ENCODE measurements around the gene ACSS1. TPM values are rescaled to one million over a fixed set of nuclear protein-coding genes. Genes with fewer than 3 reads are reported as not detected.

ACSS1 gene
- total RNA-seq, 1 experiment from 2014 or later = 1.5 TPM

GRCh38 chr20:25054995-25055629, 2.8 kb downstream of the ACSS1 start:
- CTCF ChIA-PET = interaction anchor here (0.7 to 0.8 kb wide), 2 partner anchors 10 to 137 kb away, joined by 3 read pairs; no protein-coding TSS in a partner anchor
- no peak for TF ChIP-seq USF1 (CRISPR knock-in tag; IDR thresholded peaks at IDR 0.05)
- TF ChIP-seq E2F1 (CRISPR knock-in tag; IDR thresholded peaks at IDR 0.05) = no peak
- TF ChIP-seq ZNF138 (CRISPR knock-in tag; conservative IDR thresholded peaks at IDR 0.05) = no peak
- TF ChIP-seq MYBL2 (CRISPR knock-in tag; IDR thresholded peaks at IDR 0.05) = no peak
- TF ChIP-seq CTCF (IDR thresholded peaks at IDR 0.05) = no peak
- TF ChIP-seq, protein P1, sequence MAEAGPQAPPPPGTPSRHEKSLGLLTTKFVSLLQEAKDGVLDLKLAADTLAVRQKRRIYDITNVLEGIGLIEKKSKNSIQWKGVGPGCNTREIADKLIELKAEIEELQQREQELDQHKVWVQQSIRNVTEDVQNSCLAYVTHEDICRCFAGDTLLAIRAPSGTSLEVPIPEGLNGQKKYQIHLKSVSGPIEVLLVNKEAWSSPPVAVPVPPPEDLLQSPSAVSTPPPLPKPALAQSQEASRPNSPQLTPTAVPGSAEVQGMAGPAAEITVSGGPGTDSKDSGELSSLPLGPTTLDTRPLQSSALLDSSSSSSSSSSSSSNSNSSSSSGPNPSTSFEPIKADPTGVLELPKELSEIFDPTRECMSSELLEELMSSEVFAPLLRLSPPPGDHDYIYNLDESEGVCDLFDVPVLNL (CRISPR knock-in tag; IDR thresholded peaks at IDR 0.05; ENCODE audit: borderline replicate concordance, low read depth) = no peak
- TF ChIP-seq IRF2 (CRISPR knock-in tag; IDR thresholded peaks at IDR 0.05; ENCODE audit: borderline replicate concordance, low read depth) = no peak
- TF ChIP-seq STAT6 (CRISPR knock-in tag; conservative IDR thresholded peaks at IDR 0.05; ENCODE audit: low read depth) = no peak
- TF ChIP-seq JUN (CRISPR knock-in tag; IDR thresholded peaks at IDR 0.05) = no peak
- no peak for TF ChIP-seq FOXP1 (CRISPR knock-in tag; IDR thresholded peaks at IDR 0.05; ENCODE audit: borderline replicate concordance)
- no peak for TF ChIP-seq FOXJ3 (CRISPR knock-in tag; IDR thresholded peaks at IDR 0.05; ENCODE audit: borderline replicate concordance)
- TF ChIP-seq, protein P2, sequence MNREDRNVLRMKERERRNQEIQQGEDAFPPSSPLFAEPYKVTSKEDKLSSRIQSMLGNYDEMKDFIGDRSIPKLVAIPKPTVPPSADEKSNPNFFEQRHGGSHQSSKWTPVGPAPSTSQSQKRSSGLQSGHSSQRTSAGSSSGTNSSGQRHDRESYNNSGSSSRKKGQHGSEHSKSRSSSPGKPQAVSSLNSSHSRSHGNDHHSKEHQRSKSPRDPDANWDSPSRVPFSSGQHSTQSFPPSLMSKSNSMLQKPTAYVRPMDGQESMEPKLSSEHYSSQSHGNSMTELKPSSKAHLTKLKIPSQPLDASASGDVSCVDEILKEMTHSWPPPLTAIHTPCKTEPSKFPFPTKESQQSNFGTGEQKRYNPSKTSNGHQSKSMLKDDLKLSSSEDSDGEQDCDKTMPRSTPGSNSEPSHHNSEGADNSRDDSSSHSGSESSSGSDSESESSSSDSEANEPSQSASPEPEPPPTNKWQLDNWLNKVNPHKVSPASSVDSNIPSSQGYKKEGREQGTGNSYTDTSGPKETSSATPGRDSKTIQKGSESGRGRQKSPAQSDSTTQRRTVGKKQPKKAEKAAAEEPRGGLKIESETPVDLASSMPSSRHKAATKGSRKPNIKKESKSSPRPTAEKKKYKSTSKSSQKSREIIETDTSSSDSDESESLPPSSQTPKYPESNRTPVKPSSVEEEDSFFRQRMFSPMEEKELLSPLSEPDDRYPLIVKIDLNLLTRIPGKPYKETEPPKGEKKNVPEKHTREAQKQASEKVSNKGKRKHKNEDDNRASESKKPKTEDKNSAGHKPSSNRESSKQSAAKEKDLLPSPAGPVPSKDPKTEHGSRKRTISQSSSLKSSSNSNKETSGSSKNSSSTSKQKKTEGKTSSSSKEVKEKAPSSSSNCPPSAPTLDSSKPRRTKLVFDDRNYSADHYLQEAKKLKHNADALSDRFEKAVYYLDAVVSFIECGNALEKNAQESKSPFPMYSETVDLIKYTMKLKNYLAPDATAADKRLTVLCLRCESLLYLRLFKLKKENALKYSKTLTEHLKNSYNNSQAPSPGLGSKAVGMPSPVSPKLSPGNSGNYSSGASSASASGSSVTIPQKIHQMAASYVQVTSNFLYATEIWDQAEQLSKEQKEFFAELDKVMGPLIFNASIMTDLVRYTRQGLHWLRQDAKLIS (CRISPR knock-in tag; IDR thresholded peaks at IDR 0.05; ENCODE audit: borderline replicate concordance) = no peak
- Mint-ChIP-seq H3K27me3 (ENCODE audit: low read depth) (peaks cover 54% of the 10 kb centered on the region), H3K36me3 (no peaks in the 10 kb centered on the region), H3K4me3 (no peak overlapping the region), H3K4me1 (peaks cover 12% of the 10 kb centered on the region; the same call in 1 of the 2 replicates), H3K9me3 (no peaks in the 10 kb centered on the region), H3K27ac (no peak overlapping the region)
- DNase-seq (ENCODE audit: low spot score) (no peak), ATAC-seq (no peak)
- POLR2A ChIA-PET = no interaction called here

Measured in WTC11 (cell line).